Measurements from ENCODE around the gene LAGE3. TPM values are rescaled to one million over a fixed set of nuclear protein-coding genes. Genes with fewer than 3 reads are reported as not detected.
A peak's percentile ranks its signal among the peaks of the same experiment; 100 is the strongest.

The LAGE3 gene
- total RNA-seq, 1 donor from 2014 or later: 15.3 TPM

DNA sequence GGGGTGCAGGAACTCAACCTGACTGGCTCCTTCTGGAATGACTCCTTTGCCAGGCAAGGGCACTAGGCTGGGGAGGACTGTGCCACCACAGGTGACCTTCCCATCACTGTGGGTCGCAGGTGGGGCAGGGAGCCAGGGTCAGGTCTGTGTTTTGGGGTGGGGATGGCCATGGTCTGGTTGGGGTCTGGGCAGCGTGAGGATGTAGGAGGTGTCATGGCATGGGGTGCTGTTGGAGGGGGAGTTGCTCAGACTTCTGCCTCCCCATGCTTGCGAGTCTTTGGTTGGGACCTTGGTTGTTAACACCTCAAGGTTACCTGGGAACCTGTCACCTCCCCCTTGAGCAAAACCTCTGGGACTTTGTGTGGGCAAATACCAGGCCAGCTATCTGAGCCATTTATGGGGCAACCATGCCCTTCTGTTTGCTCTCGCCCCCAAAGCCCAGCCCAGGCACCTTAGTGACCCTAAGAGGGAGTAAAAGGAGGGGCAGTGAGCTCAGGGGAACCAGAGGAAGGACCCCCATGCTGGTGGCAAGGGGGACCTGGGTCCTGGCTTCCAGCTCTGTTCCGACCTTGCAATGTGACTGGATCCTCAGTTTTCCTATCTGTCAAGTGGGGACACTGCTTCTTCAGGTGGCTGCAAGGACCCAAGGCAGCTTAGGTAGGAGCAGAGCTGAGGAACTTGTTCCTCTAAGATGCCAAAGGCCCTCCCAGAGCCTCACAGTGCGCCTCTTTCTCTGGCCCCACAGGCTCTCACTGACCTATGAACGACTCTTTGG, 44.5 kb downstream of the LAGE3 start:
- Mint-ChIP-seq H3K36me3 (peaks cover 12% of the 10 kb centered on the region), H3K4me3 (no peak overlapping the region)
- no peak for DNase-seq (ENCODE audit: low spot score in 2 of 2, unreplicated experiment in 2 of 2)

DNA sequence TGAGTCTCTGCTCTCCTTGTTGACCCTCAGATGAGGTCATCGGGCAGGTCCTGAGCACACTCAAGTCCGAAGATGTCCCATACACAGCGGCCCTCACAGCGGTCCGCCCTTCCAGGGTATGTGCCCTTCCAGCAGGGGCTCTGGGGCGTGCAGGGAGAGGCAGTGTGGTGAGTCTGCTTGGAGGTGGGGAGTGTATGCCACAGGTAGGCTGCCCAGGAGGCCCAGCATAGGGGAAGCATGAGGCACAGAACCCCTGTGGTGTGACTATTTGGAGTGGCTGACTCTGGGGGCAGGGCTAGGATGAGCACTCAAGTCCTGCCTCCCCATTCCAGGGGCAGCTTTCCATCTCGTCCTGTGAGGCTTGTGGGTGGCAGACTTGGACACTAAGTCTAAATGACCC, 45.5 kb downstream of the LAGE3 start:
- H3K27ac Mint-ChIP-seq: no peak overlapping the region
- DNase-seq (ENCODE audit: low spot score in 2 of 2, unreplicated experiment in 2 of 2): no peak
- no peaks in the 10 kb centered on the region for H3K27me3 Mint-ChIP-seq (ENCODE audit: low read depth)
- TF ChIP-seq, protein P1, sequence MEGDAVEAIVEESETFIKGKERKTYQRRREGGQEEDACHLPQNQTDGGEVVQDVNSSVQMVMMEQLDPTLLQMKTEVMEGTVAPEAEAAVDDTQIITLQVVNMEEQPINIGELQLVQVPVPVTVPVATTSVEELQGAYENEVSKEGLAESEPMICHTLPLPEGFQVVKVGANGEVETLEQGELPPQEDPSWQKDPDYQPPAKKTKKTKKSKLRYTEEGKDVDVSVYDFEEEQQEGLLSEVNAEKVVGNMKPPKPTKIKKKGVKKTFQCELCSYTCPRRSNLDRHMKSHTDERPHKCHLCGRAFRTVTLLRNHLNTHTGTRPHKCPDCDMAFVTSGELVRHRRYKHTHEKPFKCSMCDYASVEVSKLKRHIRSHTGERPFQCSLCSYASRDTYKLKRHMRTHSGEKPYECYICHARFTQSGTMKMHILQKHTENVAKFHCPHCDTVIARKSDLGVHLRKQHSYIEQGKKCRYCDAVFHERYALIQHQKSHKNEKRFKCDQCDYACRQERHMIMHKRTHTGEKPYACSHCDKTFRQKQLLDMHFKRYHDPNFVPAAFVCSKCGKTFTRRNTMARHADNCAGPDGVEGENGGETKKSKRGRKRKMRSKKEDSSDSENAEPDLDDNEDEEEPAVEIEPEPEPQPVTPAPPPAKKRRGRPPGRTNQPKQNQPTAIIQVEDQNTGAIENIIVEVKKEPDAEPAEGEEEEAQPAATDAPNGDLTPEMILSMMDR (IDR thresholded peaks at IDR 0.05; ENCODE audit: unreplicated experiment): no peak
- H3K9me3 Mint-ChIP-seq: peaks cover 4% of the 10 kb centered on the region
- peaks cover 27% of the 10 kb centered on the region for H3K4me1 Mint-ChIP-seq
- H3K36me3 Mint-ChIP-seq: peaks cover 10% of the 10 kb centered on the region
- H3K4me3 Mint-ChIP-seq: no peak overlapping the region

More for the DNA sequence above, 44.5 kb downstream of the LAGE3 start:
- TF ChIP-seq, protein P1 (IDR thresholded peaks at IDR 0.05; ENCODE audit: unreplicated experiment): no peak
- peaks cover 4% of the 10 kb centered on the region for H3K9me3 Mint-ChIP-seq
- no peaks in the 10 kb centered on the region for H3K27me3 Mint-ChIP-seq (ENCODE audit: low read depth)
- H3K27ac Mint-ChIP-seq: no peak overlapping the region
- H3K4me1 Mint-ChIP-seq: peaks cover 22% of the 10 kb centered on the region

DNA sequence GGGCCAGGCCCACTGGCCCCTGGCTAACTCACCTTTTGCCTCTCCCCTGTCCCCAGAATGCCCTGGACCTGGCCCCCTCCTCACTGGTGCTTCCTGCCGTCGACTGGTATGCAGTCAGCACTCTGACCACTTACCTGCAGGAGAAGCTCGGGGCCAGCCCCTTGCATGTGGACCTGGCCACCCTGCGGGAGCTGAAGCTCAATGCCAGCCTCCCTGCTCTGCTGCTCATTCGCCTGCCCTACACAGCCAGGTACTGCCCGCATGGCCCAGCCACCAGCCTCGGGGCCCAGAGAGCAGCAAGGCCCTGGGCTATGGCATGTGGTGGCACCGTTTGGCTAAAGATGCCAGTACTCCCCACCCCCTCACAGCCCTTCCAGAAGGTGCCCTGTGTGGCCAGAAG, 46.9 kb downstream of the LAGE3 start:
- no peak for DNase-seq (ENCODE audit: low spot score in 2 of 2, unreplicated experiment in 2 of 2)
- no peaks in the 10 kb centered on the region for H3K27me3 Mint-ChIP-seq (ENCODE audit: low read depth)
- TF ChIP-seq, protein P1 (IDR thresholded peaks at IDR 0.05; ENCODE audit: unreplicated experiment): no peak
- H3K9me3 Mint-ChIP-seq: peaks cover 8% of the 10 kb centered on the region
- peaks cover 10% of the 10 kb centered on the region for H3K36me3 Mint-ChIP-seq
- no peak overlapping the region for H3K4me3 Mint-ChIP-seq
- peaks cover 26% of the 10 kb centered on the region for H3K4me1 Mint-ChIP-seq
- no peak overlapping the region for H3K27ac Mint-ChIP-seq

DNA sequence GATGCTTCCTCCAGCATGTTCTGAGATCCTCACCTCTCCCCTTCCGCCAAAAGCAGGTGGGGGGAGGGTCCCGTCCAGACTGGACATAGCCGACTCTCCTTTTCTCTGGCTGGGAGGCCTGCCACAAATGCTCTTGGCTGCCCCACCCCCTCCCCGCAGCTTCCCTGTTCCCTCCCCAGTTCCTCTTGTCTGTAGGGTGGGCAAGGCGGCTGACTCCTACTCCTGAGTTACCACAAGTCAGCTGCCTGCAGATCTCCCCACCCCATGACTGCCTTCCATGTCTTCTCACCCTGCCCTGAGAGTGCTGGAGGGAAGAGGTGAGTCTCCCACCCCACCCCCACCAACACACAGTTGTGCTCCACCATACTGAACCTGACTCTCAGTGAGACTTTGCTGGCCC, 47.7 kb downstream of the LAGE3 start:
- no peak for DNase-seq (ENCODE audit: low spot score in 2 of 2, unreplicated experiment in 2 of 2)
- Mint-ChIP-seq H3K27ac (no peak overlapping the region), H3K36me3 (peaks cover 10% of the 10 kb centered on the region), H3K9me3 (peaks cover 8% of the 10 kb centered on the region), H3K27me3 (ENCODE audit: low read depth) (no peaks in the 10 kb centered on the region), H3K4me1 (peaks cover 30% of the 10 kb centered on the region), H3K4me3 (no peak overlapping the region)
- TF ChIP-seq, protein P1 (IDR thresholded peaks at IDR 0.05; ENCODE audit: unreplicated experiment): no peak

DNA sequence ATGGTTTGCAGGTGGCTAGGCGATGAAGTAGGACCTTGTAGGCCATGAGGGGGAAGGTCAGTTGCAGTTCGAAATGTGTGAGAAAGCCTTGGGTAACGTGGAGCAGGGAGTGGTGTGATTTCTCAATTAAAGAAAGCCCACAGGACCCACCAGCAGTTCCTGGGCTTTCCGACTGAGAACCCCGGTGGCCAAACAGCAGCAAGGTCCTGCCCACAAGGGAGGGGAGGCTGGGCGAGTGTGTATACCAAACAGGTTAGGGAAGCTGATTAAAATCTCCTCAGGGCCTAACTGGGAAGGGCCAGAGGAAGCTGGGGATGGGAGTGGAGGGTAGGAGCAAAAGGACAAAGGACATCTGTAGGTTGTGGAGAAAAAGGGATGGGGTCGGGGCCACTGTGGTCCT, 48.2 kb downstream of the LAGE3 start:
- Mint-ChIP-seq H3K9me3 (peaks cover 8% of the 10 kb centered on the region), H3K27ac (peak overlapping the region; percentile 49), H3K4me3 (no peak overlapping the region), H3K4me1 (peaks cover 25% of the 10 kb centered on the region), H3K36me3 (peaks cover 9% of the 10 kb centered on the region), H3K27me3 (ENCODE audit: low read depth) (no peaks in the 10 kb centered on the region)
- TF ChIP-seq, protein P1 (IDR thresholded peaks at IDR 0.05; ENCODE audit: unreplicated experiment): no peak
- DNase-seq (ENCODE audit: low spot score in 2 of 2, unreplicated experiment in 2 of 2): no peak

Data from mesothelial cell of epicardium (in vitro differentiated cells).